NT2/D1 (cell line): ENCODE data around the gene PCSK2.

Experiments used
- SUZ12 ChIP-seq: IDR thresholded peaks from 2 replicates; pipeline ENCODE4 v1.6.1; 2011; ENCODE audit not compliant: insufficient read length, insufficient read depth; ENCODE audit errors: extremely low read depth
- YY1 ChIP-seq: IDR thresholded peaks from 2 replicates; pipeline ENCODE4 v1.6.1; 2011; ENCODE audit not compliant: insufficient read length, insufficient read depth
- ZNF274 ChIP-seq: IDR thresholded peaks from 2 replicates; pipeline ENCODE4 v1.6.1; 2011; ENCODE audit warnings: mild to moderate bottlenecking, low read depth, low read length

- no peak for TF ChIP-seq YY1
- TF ChIP-seq ZNF274, result no peak
- no peak for TF ChIP-seq SUZ12
Observed at GRCh38 chr20:17399303-17399985, 172.6 kb downstream of the PCSK2 start.
